ENCODE data around the gene IL22RA2. TPM values are rescaled to one million over a fixed set of nuclear protein-coding genes. Genes with fewer than 3 reads are reported as not detected.
A peak's percentile ranks its signal among the peaks of the same experiment; 100 is the strongest.

IL22RA2 gene
- total and polyA plus RNA-seq, 2 of the 13 experiments (the other 11 are each of a cell fraction or from before 2014, with no cell fraction given), result not detected

- TF ChIP-seq REXO4 (CRISPR knock-in tag; IDR thresholded peaks at IDR 0.05; ENCODE audit: borderline replicate concordance) (no peak), NFAT5 (CRISPR knock-in tag; IDR thresholded peaks at IDR 0.05) (peak; percentile 92; the same call in 1 of the 2 replicates), ZNF768 (CRISPR knock-in tag; IDR thresholded peaks at IDR 0.05) (peak; percentile 69; the same call in 1 of the 2 replicates), EED (CRISPR knock-in tag; IDR thresholded peaks at IDR 0.05) (peak; percentile 39; the same call in 1 of the 2 replicates), PRDM15 (CRISPR knock-in tag; IDR thresholded peaks at IDR 0.05) (peak; percentile 93), ZBTB20 (CRISPR knock-in tag; IDR thresholded peaks at IDR 0.05; ENCODE audit: borderline replicate concordance, low read depth) (no peak), CENPBD1 (CRISPR knock-in tag; IDR thresholded peaks at IDR 0.05; ENCODE audit: borderline replicate concordance, low read depth) (no peak), ZNF367 (CRISPR knock-in tag; IDR thresholded peaks at IDR 0.05; ENCODE audit: borderline replicate concordance) (0 out of 2 replicates have a peak, but pooled peaks have one; percentile 53), TRAFD1 (CRISPR knock-in tag; IDR thresholded peaks at IDR 0.05; ENCODE audit: borderline replicate concordance) (no peak; the same call in 1 of the 2 replicates), ZNF746 (CRISPR knock-in tag; IDR thresholded peaks at IDR 0.05) (no peak; the same call in 1 of the 2 replicates), MAX (IDR thresholded peaks at IDR 0.05) (peak; percentile 89), ARNT2 (CRISPR knock-in tag; IDR thresholded peaks at IDR 0.05; ENCODE audit: low read depth) (peak; percentile 85), ZBTB46 (CRISPR knock-in tag; IDR thresholded peaks at IDR 0.05; ENCODE audit: borderline replicate concordance) (no peak), SIN3B (IDR thresholded peaks at IDR 0.05; ENCODE audit: low read length) (peak; percentile 42; the same call in 1 of the 2 replicates)
Observed at GRCh38 chr6:137218917-137219663, 45.6 kb upstream of the IL22RA2 start, which contains the start of gene IFNGR1 (continued).

Measured in HepG2 (cell line).